Liver (tissue), 9 donors: ENCODE measurements around the gene KCNMA1. TPM values are rescaled to one million over a fixed set of nuclear protein-coding genes. Genes with fewer than 3 reads are reported as not detected.

Experiments used
- DNase-seq: peaks from one replicate; pipeline ENCODE4 v3.0.0-alpha.2; 2017; ENCODE audit warnings: low spot score
- H3K27ac ChIP-seq, 2 donors: one replicate each; pipeline ENCODE4 v1.7.0; 2013; ENCODE audit warnings: inconsistent platforms in 2 of 2, low read length in 2 of 2, control low read depth in 1 of 2, low read depth in 1 of 2, mild to moderate bottlenecking in 1 of 2
- H3K27me3 ChIP-seq, 4 donors: one replicate each; pipeline versions ENCODE4 v1.6.1 to v1.7.0; 2013; ENCODE audit warnings: low read length in 3 of 4, inconsistent platforms in 1 of 4, mild to moderate bottlenecking in 1 of 4, moderate library complexity in 1 of 4; ENCODE audit not compliant: control insufficient read depth in 4 of 4, insufficient read depth in 4 of 4
- H3K36me3 ChIP-seq, 4 donors: one replicate each; pipeline versions ENCODE4 v1.6.1 to v1.7.0; 2013; ENCODE audit warnings: low read length in 3 of 4, mild to moderate bottlenecking in 3 of 4, low read depth in 1 of 4, moderate library complexity in 1 of 4; ENCODE audit not compliant: control insufficient read depth in 4 of 4, insufficient read depth in 3 of 4
- H3K4me1 ChIP-seq, 4 donors: one replicate each; pipeline versions ENCODE4 v1.6.1 to v1.7.0; 2013; ENCODE audit warnings: low read length in 3 of 4, mild to moderate bottlenecking in 3 of 4, moderate library complexity in 1 of 4; ENCODE audit not compliant: control insufficient read depth in 4 of 4, insufficient read depth in 4 of 4
- H3K4me3 ChIP-seq, 3 donors: one replicate each; pipeline versions ENCODE4 v1.6.1 to v1.7.0; 2013; ENCODE audit warnings: low read length in 3 of 3, control low read depth in 1 of 3, low read depth in 1 of 3, mild to moderate bottlenecking in 1 of 3
- H3K9ac ChIP-seq, 2 donors: one replicate each; pipeline ENCODE4 v1.7.0; 2013; ENCODE audit warnings: low read length in 2 of 2, mild to moderate bottlenecking in 2 of 2, moderate library complexity in 2 of 2, control low read depth in 1 of 2, low read depth in 1 of 2
- H3K9me3 ChIP-seq, 4 donors: one replicate each; pipeline versions ENCODE4 v1.6.1 to v1.7.0; 2013; ENCODE audit warnings: low read length in 3 of 4; ENCODE audit not compliant: control insufficient read depth in 4 of 4
- ATF3 ChIP-seq: IDR thresholded peaks from 2 replicates; pipeline ENCODE4 v1.6.1; 2016; ENCODE audit warnings: antibody characterized with exemption
- CTCF ChIP-seq: fragments of 150-350 bp; IDR thresholded peaks from 2 replicates; pipeline ENCODE4 v1.5.1; 2017; ENCODE audit warnings: improper control_type of control experiment, low read depth, low read length; ENCODE audit not compliant: missing input control
- EGR1 ChIP-seq, 2 donors: IDR thresholded peaks; 2 replicates each; pipeline ENCODE4 v1.6.1; 2016 to 2018; ENCODE audit warnings: antibody characterized with exemption in 2 of 2, low read depth in 2 of 2
- FOXA1 ChIP-seq: IDR thresholded peaks from 2 replicates; pipeline ENCODE4 v1.6.1; 2016; ENCODE audit warnings: antibody characterized with exemption
- FOXA2 ChIP-seq: IDR thresholded peaks from 2 replicates; pipeline ENCODE4 v1.6.1; 2016; ENCODE audit warnings: antibody characterized with exemption
- GABPA ChIP-seq, 2 donors: IDR thresholded peaks in 1 of 2; conservative IDR thresholded peaks in 1 of 2; 2 replicates each; pipeline ENCODE4 v1.6.1; 2016; ENCODE audit warnings: antibody characterized with exemption in 2 of 2, mild to moderate bottlenecking in 1 of 2, moderate library complexity in 1 of 2
- HNF4A ChIP-seq, 2 donors: conservative IDR thresholded peaks; 2 replicates each; pipeline ENCODE4 v1.6.1; 2016; ENCODE audit warnings: antibody characterized with exemption in 2 of 2, mild to moderate bottlenecking in 2 of 2
- HNF4G ChIP-seq: IDR thresholded peaks from 2 replicates; pipeline ENCODE4 v1.6.1; 2016; ENCODE audit warnings: antibody characterized with exemption
- JUND ChIP-seq, 2 donors: IDR thresholded peaks; 2 replicates each; pipeline ENCODE4 v1.6.1; 2016; ENCODE audit warnings: antibody characterized with exemption in 2 of 2
- MAX ChIP-seq: IDR thresholded peaks from 2 replicates; pipeline ENCODE4 v1.6.1; 2016; ENCODE audit warnings: antibody characterized with exemption
- NR2F2 ChIP-seq: IDR thresholded peaks from 2 replicates; pipeline ENCODE4 v1.6.1; 2016; ENCODE audit warnings: antibody characterized with exemption
- RAD21 ChIP-seq, 2 donors: IDR thresholded peaks; 2 replicates each; pipeline ENCODE4 v1.6.1; 2016; ENCODE audit warnings: antibody characterized with exemption in 2 of 2, mild to moderate bottlenecking in 2 of 2
- REST ChIP-seq: IDR thresholded peaks from 2 replicates; pipeline ENCODE4 v1.6.1; 2016; ENCODE audit warnings: antibody characterized with exemption, mild to moderate bottlenecking
- RXRA ChIP-seq, 2 donors: IDR thresholded peaks; 2 replicates each; pipeline ENCODE4 v1.6.1; 2017 to 2018; ENCODE audit warnings: antibody characterized with exemption in 2 of 2, mild to moderate bottlenecking in 1 of 2
- SP1 ChIP-seq: IDR thresholded peaks from 2 replicates; pipeline ENCODE4 v1.6.1; 2018; ENCODE audit warnings: antibody characterized with exemption, mild to moderate bottlenecking
- TAF1 ChIP-seq: conservative IDR thresholded peaks from 2 replicates; pipeline ENCODE4 v1.6.1; 2016; ENCODE audit warnings: antibody characterized with exemption, mild to moderate bottlenecking
- YY1 ChIP-seq: IDR thresholded peaks from 2 replicates; pipeline ENCODE4 v1.6.1; 2016; ENCODE audit warnings: antibody characterized with exemption, mild to moderate bottlenecking
- ZBTB33 ChIP-seq: IDR thresholded peaks from 2 replicates; pipeline ENCODE4 v1.6.1; 2016; ENCODE audit warnings: antibody characterized with exemption
- WGBS: extraction: QIAGEN DNeasy Blood & Tissue Kit; methylation state at CpG from one replicate; pipeline ENCODE4 v1.1.7; 2013; 5-methylcytosine and 5-hydroxymethylcytosine counted together
- polyA plus RNA-seq, 2 donors: library from polyadenylated mRNA; stranded (reverse) in 1 of 2; unstranded in 1 of 2; fragments of 200-250 nt in 1 of 2; fragments of >200 nt in 1 of 2; fragmentation: Nextera tagmentation in 1 of 2; extraction: Ambion mirVana in 1 of 2; gene quantifications; one replicate each; pipeline versions ENCODE4 v1.2.1 to v1.2.3, GENCODE V29; 2013 to 2015
- total RNA-seq, 2 donors: library from RNA; depleted of rRNA; stranded (reverse); fragments of >200 nt; gene quantifications; one replicate each; pipeline ENCODE4 v1.2.3, GENCODE V29; 2014
- donor health status: healthy.
- donor health status: healthy.
- donor health status: healthy.
- donor health status: healthy.
- donor health status: healthy.

The KCNMA1 gene
- total and polyA plus RNA-seq, 4 donors, result 2.5 to 9.7 (median 4.7) TPM

GRCh38 chr10:77548671-77549070 lies 88.9 kb downstream of the KCNMA1 start:
- no peaks in the 10 kb centered on the region for H3K36me3 ChIP-seq
- H3K9ac ChIP-seq, result no peak overlapping the region
- DNase-seq, result no peak

More at GRCh38 chr10:77548671-77549070, 88.9 kb downstream of the KCNMA1 start:
- no peaks in the 10 kb centered on the region for H3K9me3 ChIP-seq
- no peak overlapping the region for H3K27ac ChIP-seq
- TF ChIP-seq TAF1, result no peak
- no peak for TF ChIP-seq EGR1 (IDR thresholded peaks at IDR 0.05; ENCODE audit: low read depth in 2 of 2)
- no peak for TF ChIP-seq FOXA1
- no peak for TF ChIP-seq SP1
- TF ChIP-seq GABPA (IDR thresholded peaks at IDR 0.05 in 1 of 2, conservative IDR thresholded peaks at IDR 0.05 in 1 of 2), result no peak
- TF ChIP-seq ATF3, result no peak
- no peak for TF ChIP-seq HNF4G
- no peak for TF ChIP-seq FOXA2
- no peak for TF ChIP-seq JUND (IDR thresholded peaks at IDR 0.05)
- TF ChIP-seq HNF4A (conservative IDR thresholded peaks at IDR 0.05), result no peak
- no peak for TF ChIP-seq RXRA (IDR thresholded peaks at IDR 0.05)
- TF ChIP-seq REST, result no peak
- no peak for TF ChIP-seq YY1
- TF ChIP-seq CTCF, result no peak
- TF ChIP-seq NR2F2, result no peak
- no peak for TF ChIP-seq RAD21 (IDR thresholded peaks at IDR 0.05)
- no peak for TF ChIP-seq MAX
- TF ChIP-seq ZBTB33, result no peak
- H3K27me3 ChIP-seq, result no peaks in the 10 kb centered on the region
- H3K4me1 ChIP-seq, result peaks cover 0 to 5% (median 3%) of the 10 kb centered on the region in 4 donors
- 91% methylated on average over 1 of the region's 1 CpG for WGBS
- no peak overlapping the region for H3K4me3 ChIP-seq
